Stimulated activated CD8-positive, alpha-beta memory T cell treated with anti-CD3 and anti-CD28 coated beads, Interleukin-12 subunit alpha, Interleukin-12 subunit beta, amount 100 ng/mL, for 24 hours (primary cell): ENCODE measurements around the gene FAM118B.

ENCODE experiments used
- DNase-seq: peaks from one replicate; pipeline ENCODE4 v3.0.0-alpha.2; 2020; ENCODE audit errors: extremely low read depth

The FAM118B gene

DNA sequence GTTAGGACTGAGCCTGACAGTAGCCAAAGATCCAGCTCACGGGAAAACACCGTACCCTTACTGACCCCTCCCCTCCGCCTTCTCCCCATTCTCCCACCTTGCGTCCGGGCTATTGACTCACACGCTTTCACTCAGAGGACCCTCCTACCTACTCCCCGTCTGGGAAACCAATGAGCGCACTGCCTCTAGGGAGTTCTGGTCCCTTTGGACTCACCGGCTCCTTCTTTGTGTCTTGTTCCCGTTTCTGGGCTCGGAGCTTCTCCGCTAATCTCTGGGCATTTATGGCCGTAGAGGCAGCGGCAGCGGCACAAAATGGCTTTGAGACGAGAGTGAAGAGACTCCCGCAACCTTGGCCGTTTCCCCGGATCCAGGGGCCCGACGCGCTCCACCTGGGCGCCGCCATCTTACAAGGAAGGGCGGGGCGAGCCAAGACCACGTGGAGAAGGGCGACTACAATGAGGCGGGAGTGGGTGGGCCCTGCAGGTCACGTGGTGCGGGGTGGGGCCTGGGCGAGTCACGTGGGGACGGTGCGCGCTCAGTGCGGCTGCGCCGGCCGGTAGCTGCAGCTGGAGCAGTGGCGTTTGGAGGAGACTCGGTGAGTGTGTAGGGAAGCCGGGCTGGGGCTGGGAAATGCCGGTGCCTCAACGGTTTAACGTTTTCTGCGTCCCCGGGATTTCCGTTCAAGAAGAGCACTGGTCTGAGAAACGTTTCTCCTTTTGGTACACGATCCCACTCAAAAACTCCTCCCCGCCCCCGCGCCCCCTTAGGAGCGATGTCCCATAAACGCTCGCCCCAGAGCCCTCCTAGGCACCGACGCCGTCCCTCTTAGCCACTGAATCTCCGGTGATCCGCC is at the start of gene FAM118B, which contains the start of gene RPUSD4:
Gene FAM118B (plus strand): TSS at position 547 of the 853 bp plus-strand sequence. CDS start 23,220 bp downstream, outside the sequence.
Gene RPUSD4 (minus strand): TSS at position 415 of the 853 bp plus-strand sequence. CDS start 12 bp downstream, at position 403.
- peak; percentile 97 for DNase-seq

DNA sequence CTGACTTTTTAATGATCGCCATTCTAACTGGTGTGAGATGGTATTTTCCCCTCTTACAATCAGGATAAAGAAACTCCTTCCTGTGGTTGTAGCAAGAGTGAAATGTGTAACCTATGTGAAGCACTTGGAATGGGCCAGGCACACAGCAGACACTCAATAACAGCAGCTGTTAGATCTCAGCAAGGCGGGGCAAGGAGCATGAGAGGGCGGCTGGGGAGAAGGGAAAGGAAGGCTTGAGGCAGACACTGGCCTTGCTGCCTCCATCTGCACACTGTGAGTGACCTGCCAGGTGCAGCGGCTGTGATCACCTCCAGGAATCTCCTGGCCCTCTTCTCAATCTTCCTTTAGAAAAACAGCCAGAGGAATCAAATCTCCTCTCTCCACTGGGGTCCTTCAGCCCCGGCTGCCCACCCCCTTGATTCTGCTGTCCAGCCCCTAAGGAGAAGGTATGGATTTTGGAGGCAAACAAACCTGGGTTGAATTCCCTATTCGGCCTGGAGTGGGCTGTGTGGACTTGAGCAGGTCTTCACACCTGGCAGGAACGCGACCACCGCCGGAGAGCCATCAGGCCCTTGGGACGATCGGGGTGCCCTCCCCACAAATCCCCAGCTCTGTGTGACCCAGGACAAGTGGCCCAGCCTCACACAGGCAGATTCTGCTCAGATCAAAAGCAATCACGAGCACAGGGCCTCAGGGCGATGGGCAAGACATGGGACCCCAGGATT is 49.1 kb upstream of the FAM118B start:
- no peak for DNase-seq

DNA sequence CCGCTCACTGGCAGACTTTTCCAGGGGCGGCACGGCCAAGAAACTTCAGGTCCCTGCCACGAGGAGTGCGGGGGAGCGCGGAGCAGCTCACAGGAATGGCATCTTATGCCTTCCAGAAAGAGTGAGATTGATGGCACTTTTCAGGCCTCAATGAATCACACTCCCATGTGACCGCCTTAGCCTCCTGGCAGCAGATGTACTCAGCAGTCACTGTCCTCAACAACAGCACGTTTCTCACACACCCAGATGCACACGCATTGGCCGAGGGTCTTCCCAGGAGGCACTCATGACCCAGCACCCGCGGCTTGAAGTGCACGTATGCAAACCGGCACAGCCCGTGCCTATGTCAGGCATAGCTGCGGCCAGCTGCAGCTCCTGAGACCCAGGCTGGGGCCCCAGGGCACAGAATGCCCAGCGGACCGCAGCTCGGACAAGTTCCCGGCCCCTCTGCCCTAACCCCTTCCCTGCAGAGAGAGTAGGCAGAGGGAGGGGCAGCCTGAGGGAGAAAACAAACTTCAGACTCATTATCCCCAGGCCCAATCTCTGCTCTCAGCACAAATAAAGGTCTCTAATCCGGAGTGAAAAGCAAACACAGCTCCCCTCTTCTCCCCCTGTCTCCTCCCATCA is 48.4 kb upstream of the FAM118B start:
- no peak for DNase-seq

DNA sequence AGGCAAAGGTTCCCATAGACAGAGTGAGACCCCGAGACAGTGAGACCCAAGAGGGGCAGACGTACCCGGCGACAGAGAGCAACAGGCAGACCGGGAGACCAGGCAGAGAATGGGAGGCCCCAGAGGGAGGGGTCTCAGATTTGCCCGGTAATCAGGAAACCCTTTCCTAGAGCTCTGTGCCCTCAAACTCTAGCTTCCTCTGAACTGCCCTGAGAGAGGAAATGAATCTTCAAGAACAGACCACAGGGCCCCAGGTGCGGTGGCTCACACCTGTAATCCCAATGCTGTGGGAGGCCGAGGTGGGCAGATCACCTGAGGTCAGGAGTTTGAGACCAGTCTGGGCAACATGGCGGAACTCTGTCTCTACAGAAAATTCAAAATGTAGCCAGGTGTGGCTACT is 47.8 kb upstream of the FAM118B start:
- no peak for DNase-seq

DNA sequence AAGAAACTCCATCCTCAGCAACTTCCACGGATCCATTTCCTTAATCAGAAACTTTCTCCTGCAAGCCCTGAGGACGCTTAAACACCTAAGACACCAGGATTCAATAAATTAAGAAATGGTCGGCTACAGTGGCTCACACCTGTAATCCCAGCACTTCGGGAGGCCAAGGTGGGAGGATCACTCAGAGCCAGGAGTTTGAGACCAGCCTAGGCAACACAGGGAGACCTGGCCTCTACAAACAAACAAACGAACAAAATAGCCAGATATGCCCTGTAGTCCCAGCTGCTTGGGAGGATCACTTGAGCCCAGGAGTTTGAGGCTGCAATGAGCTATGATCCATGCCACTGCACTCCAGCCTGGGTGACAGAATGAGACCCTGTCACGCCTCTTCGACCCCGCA is 46.8 kb upstream of the FAM118B start:
- no peak for DNase-seq

DNA sequence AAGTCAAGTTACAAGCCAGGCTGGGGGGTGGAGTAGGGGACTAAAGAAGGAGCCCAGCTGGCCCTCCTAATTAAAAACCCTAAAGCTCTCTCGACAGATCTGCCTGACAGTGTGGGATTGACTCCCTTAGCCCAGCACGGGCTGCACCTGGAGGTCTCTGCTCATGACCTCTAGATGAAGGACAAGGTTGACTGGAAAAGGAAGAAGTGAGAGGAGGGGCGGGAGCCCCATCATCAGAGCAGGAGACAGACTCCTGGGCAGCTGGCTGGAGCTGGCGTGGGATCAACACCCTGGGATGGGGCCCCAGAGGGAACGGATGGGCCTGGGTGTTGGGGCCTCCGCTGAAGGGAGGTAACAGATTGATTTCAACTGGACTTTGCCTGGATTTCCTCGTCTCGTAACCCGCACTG is 46.3 kb upstream of the FAM118B start:
- no peak for DNase-seq

DNA sequence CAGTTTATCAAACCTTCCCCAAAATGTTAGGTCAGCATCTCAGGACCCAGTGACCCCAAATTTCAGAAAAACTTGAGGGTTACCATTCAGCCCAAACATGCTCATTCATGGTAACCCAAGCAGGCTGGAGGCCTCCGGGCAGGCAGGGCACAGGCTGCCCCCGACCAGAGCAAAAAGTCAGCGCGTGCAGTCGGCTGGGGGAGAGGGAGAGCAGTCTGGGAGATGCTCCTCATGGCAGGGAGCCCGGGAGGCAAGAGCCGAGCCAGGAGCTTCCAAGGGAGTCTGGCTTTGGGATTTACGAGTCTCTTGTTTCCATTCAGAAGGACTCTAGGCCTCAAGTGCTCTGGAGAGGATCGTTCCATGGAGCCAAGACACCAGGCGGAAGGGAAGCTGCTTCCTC is 45.8 kb upstream of the FAM118B start:
- DNase-seq: no peak

DNA sequence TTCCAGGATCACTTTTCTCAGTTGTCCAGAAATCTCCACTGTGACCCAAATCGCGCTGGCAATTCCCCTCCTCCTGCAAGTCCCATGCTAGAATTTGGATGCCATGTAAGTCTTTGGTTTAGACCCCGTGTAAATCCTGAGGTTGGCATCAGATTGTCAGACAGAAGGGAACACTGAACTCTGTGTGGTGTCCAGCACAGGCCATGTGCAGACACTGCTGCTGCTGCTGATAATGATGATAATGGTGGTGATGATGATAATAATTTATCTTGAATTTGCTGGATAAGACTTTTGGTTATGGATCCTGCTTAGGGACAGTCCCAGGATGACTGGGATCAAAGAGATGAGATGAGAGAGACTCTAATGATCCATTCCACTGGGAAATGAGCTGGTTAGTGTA is 45.2 kb upstream of the FAM118B start:
- DNase-seq: no peak

DNA sequence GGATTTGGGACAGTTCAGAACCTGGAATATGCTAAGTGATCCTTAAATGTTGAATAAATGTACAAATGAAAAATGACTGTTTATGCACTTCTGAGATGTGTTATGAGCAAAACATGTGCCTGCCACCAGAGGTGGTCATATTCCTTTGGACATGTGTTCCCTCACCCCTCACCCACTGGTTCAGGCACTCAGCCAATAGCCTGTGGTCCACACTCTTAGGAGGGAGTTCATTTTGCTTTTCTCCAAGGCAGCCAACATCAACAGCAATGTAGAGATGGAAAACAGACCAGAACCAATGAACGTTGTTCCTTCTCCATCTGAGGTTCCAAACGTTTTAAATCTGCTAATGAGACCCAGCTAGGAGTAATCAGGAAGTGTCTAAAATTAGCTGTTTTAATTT is 44.1 kb upstream of the FAM118B start:
- no peak for DNase-seq

DNA sequence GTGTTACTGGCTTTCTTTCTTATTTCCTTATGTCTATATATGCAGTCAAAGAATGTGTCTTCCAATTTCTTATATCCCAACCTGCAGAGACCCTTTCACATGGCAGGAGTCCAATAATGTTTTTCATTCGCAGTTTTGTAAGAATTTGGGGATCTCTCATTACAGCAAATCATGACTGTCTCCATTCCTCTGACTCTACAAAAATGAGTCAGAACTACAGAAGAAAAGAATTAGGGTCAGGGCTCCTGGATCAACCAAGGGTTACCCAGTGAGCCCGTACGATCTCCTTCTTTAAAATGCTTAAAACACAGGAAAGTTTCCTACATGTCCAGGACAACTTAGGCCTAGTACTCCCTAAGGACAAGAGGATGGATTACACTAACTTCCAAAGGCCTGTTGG is 42.3 kb upstream of the FAM118B start:
- no peak for DNase-seq

DNA sequence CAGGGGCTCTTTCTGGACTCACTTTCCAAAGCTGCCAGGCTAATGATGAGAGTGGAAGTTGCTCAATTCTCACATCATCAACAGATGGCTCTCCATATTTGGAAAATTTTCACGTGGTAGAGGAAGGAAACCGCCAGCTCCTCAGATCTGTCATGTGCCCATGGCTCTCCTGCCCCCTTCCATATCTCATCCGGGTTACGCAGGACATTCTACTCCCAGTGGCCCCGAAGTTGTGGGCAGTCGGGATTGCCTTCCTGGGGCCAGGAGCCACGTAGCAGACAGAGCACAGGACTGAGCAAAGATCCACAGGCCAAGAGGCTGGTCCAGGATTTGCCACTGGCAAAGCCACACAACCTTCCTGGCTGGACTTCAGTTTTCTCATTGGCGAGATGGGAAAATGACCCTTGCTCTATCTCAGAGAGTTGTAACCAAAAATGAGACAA is 39.0 kb upstream of the FAM118B start:
- no peak for DNase-seq

DNA sequence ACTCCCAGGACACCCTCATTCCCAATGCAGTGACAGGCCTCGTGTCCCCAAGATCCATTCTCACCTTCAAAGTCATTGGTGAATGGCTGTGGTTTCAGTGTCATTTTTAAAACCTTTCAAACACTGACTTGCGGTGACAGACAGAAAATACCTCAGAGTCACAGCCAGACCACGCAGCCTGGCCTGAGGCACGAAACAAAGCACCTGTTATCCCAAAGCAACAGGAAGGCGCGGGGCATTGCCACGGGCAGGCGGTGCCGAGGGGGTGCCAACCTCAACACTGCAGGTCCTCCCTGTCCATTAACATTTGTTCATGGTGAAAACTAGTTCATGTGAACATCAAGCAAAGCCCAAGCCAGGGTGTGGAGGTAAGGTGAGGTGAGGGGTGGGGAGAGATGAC is 38.3 kb upstream of the FAM118B start:
- DNase-seq: no peak

DNA sequence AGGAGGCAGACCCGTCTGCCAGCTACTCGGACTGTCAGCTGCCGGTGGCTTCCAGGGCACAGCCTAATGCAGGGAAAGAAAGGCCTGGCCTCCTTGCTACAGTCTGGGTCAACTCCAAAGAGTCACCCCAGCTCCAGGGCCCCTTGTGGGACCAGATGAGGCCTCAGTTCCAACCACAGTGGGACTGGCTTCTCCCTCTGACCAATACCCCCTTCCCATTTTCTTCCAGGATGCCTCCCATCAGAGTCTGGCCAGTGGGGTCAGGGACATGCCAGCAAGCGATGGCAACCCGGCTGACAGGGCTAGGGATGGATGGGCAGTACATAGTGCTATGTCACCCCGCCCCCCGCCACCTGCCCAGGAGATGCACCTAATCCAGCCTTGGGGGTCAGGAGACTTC is 36.8 kb upstream of the FAM118B start:
- DNase-seq: no peak

DNA sequence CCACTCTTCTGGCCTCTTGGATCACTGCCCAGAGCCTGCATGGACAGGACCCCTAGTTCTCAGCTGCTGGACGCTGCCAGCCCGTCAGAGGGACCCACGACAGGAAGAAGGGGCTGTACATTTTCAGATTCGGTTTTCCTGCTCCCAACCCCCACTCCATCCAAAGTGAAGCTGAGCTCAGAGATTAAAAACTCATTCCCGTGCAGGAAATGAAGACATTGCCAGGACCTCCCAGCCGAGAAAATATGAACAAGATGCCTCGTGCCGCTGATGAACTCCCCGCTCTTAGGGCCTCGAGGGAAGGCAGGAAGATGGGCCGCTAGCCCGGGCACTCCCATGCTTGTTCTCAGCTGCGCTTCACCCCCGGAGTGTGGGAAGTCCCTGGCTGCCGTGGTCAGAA is 36.2 kb upstream of the FAM118B start:
- DNase-seq: no peak

DNA sequence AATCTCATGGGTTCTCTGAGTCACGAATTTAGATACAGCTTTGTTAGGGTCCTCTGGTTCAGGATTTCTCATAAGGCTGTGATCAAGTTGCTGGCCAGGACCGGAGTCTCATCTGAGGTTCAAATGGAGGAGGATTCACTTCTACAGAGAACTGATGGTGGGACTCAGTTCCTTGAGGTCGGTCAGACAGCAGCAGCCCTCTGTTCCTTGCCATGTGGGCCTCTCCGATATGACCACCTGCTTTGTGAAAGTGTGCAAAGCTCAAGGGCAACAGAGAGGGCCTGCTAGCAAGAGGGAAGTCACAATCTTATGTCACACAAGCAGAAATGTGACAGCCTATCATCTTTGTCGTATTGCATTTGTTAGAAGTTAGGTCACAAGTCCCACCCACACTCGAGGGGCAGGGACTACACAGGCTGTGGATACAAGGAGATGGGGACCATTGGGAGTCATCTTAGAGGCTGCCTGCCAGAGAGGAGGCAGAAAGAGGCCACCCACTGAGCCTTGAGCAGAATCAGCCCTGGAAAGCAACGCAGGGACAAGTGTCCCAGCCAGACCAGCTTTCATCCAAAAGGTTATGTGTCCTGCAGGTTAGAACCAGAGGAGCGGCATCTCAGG is 34.6 kb upstream of the FAM118B start:
- no peak for DNase-seq

DNA sequence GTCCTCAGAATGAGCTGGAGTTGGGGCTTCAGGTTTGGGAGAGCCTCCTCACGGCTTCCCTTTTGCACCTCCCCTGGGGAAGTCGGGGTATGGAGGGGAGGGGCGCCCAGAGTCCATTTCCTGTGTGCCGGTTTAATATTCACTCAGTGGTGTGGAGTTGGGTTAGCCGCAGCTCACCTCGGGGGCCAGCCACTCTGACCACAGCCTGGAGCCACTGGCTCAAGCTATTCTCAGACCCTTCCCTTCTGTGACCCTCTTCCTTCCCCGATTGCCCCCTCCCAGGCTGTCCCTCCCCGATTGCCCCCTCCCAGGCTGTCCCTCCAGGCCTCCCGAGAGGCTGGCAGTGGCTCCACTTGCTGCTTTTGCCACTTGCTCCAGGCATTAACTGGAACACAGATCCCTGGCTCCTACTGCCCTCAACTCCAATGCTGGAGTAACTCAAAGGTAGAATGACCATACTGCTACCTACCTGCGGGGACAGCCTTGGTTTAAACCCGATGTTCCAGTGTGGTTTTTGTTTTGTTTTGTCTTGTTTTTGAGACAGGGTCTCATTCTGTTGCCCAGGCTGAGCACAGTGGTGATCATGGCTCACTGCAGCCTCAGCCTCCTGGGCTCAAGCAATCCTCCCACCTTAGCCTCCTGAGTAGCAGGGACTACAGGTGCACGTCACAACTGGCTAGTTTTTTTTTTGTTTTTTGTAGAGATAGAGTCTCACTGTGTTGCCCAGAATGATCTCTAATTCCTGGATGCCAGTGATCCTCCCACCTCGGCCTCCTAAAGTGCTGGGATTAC is 29.4 kb upstream of the FAM118B start:
- no peak for DNase-seq

DNA sequence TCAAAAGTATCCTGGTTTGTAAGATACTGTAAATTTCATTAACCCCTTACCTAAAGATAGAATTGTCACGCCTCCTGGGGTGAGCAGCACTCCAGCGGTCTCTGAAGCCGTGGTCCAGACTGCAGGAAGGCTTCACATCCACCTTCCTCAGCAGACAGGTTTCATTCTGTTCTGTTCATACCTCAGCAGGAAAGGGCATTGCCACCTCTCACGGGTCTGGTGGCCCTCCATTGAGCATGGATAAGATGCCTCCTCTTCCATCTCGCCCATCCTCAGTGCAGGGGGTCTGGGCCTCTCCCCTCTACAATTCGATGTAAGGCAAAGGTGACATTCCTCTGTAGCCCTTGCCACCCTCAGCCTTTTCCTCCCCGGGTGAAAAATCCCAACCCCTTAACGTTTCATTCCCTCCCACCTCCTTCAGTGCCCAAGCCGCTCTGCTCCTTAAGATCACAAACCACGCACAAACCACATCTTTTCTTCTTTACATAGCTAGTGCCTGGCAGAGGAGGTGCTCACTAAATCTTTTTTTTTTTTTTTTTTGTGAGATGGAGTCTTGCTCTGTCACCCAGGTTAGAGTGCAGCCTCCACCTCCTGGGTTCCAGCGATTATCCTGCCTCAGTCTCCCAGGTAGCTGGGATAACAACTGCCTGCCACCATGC is 28.7 kb upstream of the FAM118B start:
- no peak for DNase-seq

DNA sequence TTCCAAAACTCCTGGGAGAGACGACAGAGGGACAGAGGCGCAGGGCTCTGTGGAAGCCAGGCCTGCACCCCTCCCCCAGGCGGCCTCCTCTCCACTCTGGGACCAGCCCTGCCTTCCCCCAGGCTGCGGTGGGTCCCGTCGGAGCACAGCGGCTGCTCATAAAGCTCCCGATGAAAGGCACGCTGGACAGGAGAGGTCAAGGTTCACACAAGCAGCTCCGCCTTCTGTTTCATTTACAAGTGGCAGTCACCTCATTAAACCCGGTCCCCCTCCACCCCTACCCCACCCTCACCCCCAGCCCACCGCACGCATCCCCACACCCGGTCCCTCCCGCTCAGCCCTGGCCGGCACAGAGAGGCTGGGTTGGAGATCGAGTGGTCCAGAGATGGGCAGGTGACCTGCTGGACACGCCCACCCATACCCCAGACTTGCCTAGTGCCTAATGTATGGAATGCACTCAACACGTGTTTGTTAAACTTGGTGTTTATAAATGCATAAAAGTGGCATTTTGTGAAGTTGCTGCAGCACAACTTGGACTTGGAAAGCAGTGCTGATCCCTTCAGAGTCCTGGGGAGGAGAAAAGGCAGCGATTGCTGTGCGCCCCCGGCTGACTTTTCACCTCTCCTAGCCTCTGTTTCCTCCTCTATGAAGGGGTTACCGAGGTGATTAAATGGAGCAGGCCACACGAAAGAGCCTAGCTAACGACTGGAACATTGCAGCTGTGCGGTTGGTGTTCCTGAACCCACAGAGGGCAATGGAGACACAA is 26.1 kb upstream of the FAM118B start:
- DNase-seq: no peak

DNA sequence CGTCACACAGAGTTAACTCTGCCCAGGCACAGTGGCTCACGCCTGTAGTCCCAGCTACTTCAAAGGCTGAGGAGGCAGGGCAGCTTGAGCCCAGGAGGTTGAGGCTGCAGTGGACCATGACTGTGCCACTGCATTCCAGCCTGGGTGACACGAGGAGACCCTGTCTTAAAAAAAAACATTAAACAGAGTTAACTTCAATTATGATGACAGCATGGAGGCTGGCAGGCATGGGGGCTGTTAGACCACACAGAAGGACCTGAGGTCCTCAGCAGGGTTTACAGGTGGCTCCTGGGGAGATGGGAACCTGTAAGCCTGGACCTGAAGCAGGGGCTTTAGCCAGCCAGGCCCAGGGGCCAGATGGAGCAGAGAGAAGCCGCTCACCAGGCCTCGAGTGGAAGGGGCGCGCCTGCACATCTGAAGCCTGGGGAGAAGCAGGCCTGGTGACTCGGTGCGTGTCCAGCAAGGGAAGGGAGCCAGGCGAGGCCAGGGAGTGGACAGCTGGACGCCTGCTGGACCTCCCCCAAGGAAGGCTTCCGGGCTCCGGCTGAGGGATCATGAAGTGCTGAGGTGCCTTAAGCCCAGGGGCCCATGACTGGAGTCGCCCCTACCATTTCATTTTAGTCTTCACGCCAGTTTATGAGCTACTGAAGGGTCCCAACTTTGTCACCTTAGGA is 25.4 kb upstream of the FAM118B start:
- DNase-seq: no peak
